NOMO-1 treated with dmso at 0.1 percent for 144 hours (cell line): ENCODE measurements around the gene DAZL.

Experiments
- DNase-seq: peaks from one replicate; lab custom pipeline; 2025; ENCODE audit not compliant: unreplicated experiment; lab: John Stamatoyannopoulos, UW

Gene DAZL

GRCh38 chr3:16604887-16605602, at the start of gene DAZL:
TSS of gene DAZL (minus strand) at chr3:16605423. CDS start at chr3:16605205, 218 bp downstream.
- DNase-seq = no peak

- no peak for DNase-seq
Observed at GRCh38 chr3:16654976-16655375, 49.8 kb upstream of the DAZL start.

- DNase-seq = no peak
Observed at GRCh38 chr3:16653712-16654111, 48.5 kb upstream of the DAZL start.

GRCh38 chr3:16647668-16648067, 42.4 kb upstream of the DAZL start:
- DNase-seq = no peak

- DNase-seq = no peak
Observed at GRCh38 chr3:16639806-16640205, 34.6 kb upstream of the DAZL start.

GRCh38 chr3:16633948-16634347, 28.7 kb upstream of the DAZL start:
- DNase-seq = peak; percentile 2

GRCh38 chr3:16632395-16632794, 27.2 kb upstream of the DAZL start:
- no peak for DNase-seq

- DNase-seq = no peak
Observed at GRCh38 chr3:16618721-16619120, 13.5 kb upstream of the DAZL start.

- peak; percentile 40 for DNase-seq
Observed at GRCh38 chr3:16617155-16617554, 11.9 kb upstream of the DAZL start.

GRCh38 chr3:16616083-16616482, 10.9 kb upstream of the DAZL start:
- no peak for DNase-seq

- no peak for DNase-seq
Observed at GRCh38 chr3:16614033-16615031, 9.1 kb upstream of the DAZL start.

GRCh38 chr3:16609927-16610580, 4.8 kb upstream of the DAZL start:
- no peak for DNase-seq

GRCh38 chr3:16608816-16609215, 3.6 kb upstream of the DAZL start:
- DNase-seq = no peak

- no peak for DNase-seq
Observed at GRCh38 chr3:16607718-16608117, 2.5 kb upstream of the DAZL start.

- no peak for DNase-seq
Observed at GRCh38 chr3:16606398-16606797, 1.2 kb upstream of the DAZL start.

GRCh38 chr3:16605966-16606365, 743 bp upstream of the DAZL start:
- DNase-seq = no peak

- DNase-seq = no peak
Observed at GRCh38 chr3:16604433-16604832, 790 bp downstream of the DAZL start.

GRCh38 chr3:16601537-16602005, 3.7 kb downstream of the DAZL start:
- no peak for DNase-seq

- no peak for DNase-seq
Observed at GRCh38 chr3:16600780-16601536, 4.3 kb downstream of the DAZL start.

GRCh38 chr3:16599694-16600093, 5.5 kb downstream of the DAZL start:
- no peak for DNase-seq
